NK-92 (cell line): ENCODE results near the gene LGI1.

Experiments used
- DNase-seq: peaks from one replicate; lab custom pipeline; 2025; ENCODE audit not compliant: unreplicated experiment; lab: John Stamatoyannopoulos, UW

LGI1 gene

DNA sequence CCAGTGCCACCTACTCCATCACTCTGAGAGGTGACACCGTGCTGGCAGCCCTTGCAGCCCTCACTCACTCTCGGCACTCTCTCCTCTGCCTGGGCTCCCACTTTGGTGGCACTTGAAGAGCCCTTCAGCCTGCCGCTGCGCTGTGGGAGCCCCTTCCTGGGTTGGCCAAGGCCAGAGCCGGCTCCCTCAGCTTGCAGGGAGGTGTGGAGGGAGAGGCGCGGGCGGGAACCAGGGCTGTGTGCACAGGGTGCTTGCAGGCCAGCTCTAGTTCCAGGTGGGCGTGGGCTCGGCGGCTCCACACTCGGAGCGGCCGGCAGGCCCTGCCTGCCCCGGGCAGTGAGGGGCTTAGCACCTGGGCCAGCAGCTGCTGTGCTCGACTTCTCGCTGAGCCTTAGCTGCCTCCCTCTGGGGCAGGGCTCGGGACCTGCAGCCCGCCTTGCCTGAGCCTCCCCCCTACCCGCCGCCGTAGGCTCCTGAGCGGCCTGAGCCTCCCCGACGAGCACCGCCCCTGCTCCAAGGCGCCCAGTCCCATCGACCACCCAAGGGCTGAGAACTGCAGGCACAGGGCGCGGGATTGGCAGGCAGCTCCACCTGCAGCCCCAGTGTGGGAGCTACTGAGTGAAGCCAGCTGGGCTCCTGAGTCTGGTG is 87.4 kb downstream of the LGI1 start:
- no peak for DNase-seq
